HEK293 (cell line): ENCODE data around the gene LMO4.

Experiments
- CTCF ChIA-PET: fragments of 350-600 bp; formaldehyde crosslinking; extraction: SDS; loops from one replicate; lab custom pipeline; 2021; ENCODE audit warnings: antibody characterized with exemption; lab: Yijun Ruan, JAX
- POLR2A ChIA-PET: fragments of 300-600 bp; formaldehyde crosslinking; extraction: SDS; loops from one replicate; lab custom pipeline; 2020; ENCODE audit warnings: antibody characterized with exemption, inconsistent platforms; lab: Yijun Ruan, JAX
- H3K27ac ChIP-seq: fragments of 200-500 bp; sonication (Bioruptor generic); 2 replicates; pipeline ENCODE4 v1.5.1; 2014; ENCODE audit warnings: low read depth, low read length, control low read depth, inconsistent platforms; ENCODE audit errors: extremely low read depth
- H3K36me3 ChIP-seq, 2 experiments: fragments of 200-500 bp in 1 of 2; sonication (Bioruptor generic) in 1 of 2; 1 replicate in 1 of 2; 2 replicates in 1 of 2; pipeline ENCODE4 v1.5.1; 2014 to 2017; ENCODE audit warnings: inconsistent platforms in 2 of 2, low read length in 2 of 2; ENCODE audit not compliant: control insufficient read depth in 2 of 2, insufficient read depth in 1 of 2
- H3K4me1 ChIP-seq: fragments of 200-500 bp; sonication (Bioruptor generic); 2 replicates; pipeline ENCODE4 v1.5.1; 2014; ENCODE audit warnings: mild to moderate bottlenecking, low read length, inconsistent platforms; ENCODE audit not compliant: control insufficient read depth, insufficient read depth
- H3K4me3 ChIP-seq: 2 replicates; pipeline ENCODE4 v1.5.1; 2011; ENCODE audit warnings: low read depth, mild to moderate bottlenecking, control low read depth, low read length, moderate library complexity
- H3K9me3 ChIP-seq: fragments of 200-500 bp; sonication (Bioruptor generic); 2 replicates; pipeline ENCODE4 v1.5.1; 2014; ENCODE audit warnings: low read depth, low read length, inconsistent platforms; ENCODE audit not compliant: control insufficient read depth, insufficient read depth
- GLIS1 ChIP-seq: fragments of 450-650 bp; formaldehyde crosslinking; IDR thresholded peaks from 2 replicates; pipeline ENCODE4 v1.5.1; 2016; ENCODE audit warnings: missing biosample characterization, missing genetic modification characterization
- KLF10 ChIP-seq: fragments of 450-650 bp; IDR thresholded peaks from 2 replicates; pipeline ENCODE4 v1.5.1; 2018; ENCODE audit warnings: missing biosample characterization, mild to moderate bottlenecking, missing genetic modification characterization
- KLF9 ChIP-seq: fragments of 450-650 bp; formaldehyde crosslinking; IDR thresholded peaks from 2 replicates; pipeline ENCODE4 v1.5.1; 2016; ENCODE audit warnings: missing biosample characterization, missing genetic modification characterization, low read depth
- MEIS1 ChIP-seq: sonication (generic); formaldehyde crosslinking; IDR thresholded peaks from 2 replicates; pipeline ENCODE4 v1.8.1; 2022; ENCODE audit warnings: missing genetic modification reagents, mild to moderate bottlenecking, borderline replicate concordance
- MZF1 ChIP-seq: fragments of 450-650 bp; formaldehyde crosslinking; IDR thresholded peaks from 2 replicates; pipeline ENCODE4 v1.5.1; 2017; ENCODE audit warnings: missing biosample characterization, missing genetic modification characterization, borderline replicate concordance
- ZFHX2 ChIP-seq: fragments of 450-650 bp; formaldehyde crosslinking; conservative IDR thresholded peaks from 2 replicates; pipeline ENCODE4 v1.5.1; 2016; ENCODE audit warnings: missing biosample characterization, missing genetic modification characterization
- ZFP37 ChIP-seq: fragments of 450-650 bp; formaldehyde crosslinking; IDR thresholded peaks from 2 replicates; pipeline ENCODE4 v1.5.1; 2016; ENCODE audit warnings: missing biosample characterization, missing genetic modification characterization
- ZIC2 ChIP-seq: fragments of 450-650 bp; formaldehyde crosslinking; IDR thresholded peaks from 2 replicates; pipeline ENCODE4 v1.5.1; 2016; ENCODE audit warnings: missing biosample characterization, missing genetic modification characterization
- ZNF10 ChIP-seq: fragments of 450-650 bp; formaldehyde crosslinking; IDR thresholded peaks from 2 replicates; pipeline ENCODE4 v1.5.1; 2017; ENCODE audit warnings: missing biosample characterization, missing genetic modification characterization
- ZNF112 ChIP-seq: fragments of 450-650 bp; formaldehyde crosslinking; IDR thresholded peaks from 2 replicates; pipeline ENCODE4 v1.5.0; 2017; ENCODE audit warnings: missing biosample characterization, missing genetic modification characterization
- ZNF138 ChIP-seq: fragments of 450-650 bp; formaldehyde crosslinking; IDR thresholded peaks from 2 replicates; pipeline ENCODE4 v1.5.1; 2016; ENCODE audit warnings: missing biosample characterization, missing genetic modification characterization, borderline replicate concordance
- ZNF140 ChIP-seq: fragments of 450-650 bp; formaldehyde crosslinking; IDR thresholded peaks from 2 replicates; pipeline ENCODE4 v1.5.1; 2016; ENCODE audit warnings: missing biosample characterization, missing genetic modification characterization
- ZNF146 ChIP-seq: fragments of 450-650 bp; formaldehyde crosslinking; IDR thresholded peaks from 2 replicates; pipeline ENCODE4 v1.5.1; 2016; ENCODE audit warnings: missing biosample characterization, missing genetic modification characterization
- ZNF175 ChIP-seq: fragments of 450-650 bp; formaldehyde crosslinking; IDR thresholded peaks from 2 replicates; pipeline ENCODE4 v1.5.1; 2016; ENCODE audit warnings: missing biosample characterization, missing genetic modification characterization
- ZNF202 ChIP-seq: fragments of 450-650 bp; formaldehyde crosslinking; IDR thresholded peaks from 2 replicates; pipeline ENCODE4 v1.5.1; 2016; ENCODE audit warnings: missing biosample characterization, missing genetic modification characterization, borderline replicate concordance
- ZNF335 ChIP-seq: fragments of 450-650 bp; formaldehyde crosslinking; conservative IDR thresholded peaks from 2 replicates; pipeline ENCODE4 v1.5.1; 2016; ENCODE audit warnings: missing biosample characterization, missing genetic modification characterization
- ZNF529 ChIP-seq: fragments of 450-650 bp; formaldehyde crosslinking; IDR thresholded peaks from 2 replicates; pipeline ENCODE4 v1.5.1; 2017; ENCODE audit warnings: missing genetic modification characterization, missing biosample characterization; ENCODE audit not compliant: insufficient replicate concordance
- ZNF544 ChIP-seq: fragments of 450-650 bp; formaldehyde crosslinking; IDR thresholded peaks from 2 replicates; pipeline ENCODE4 v1.5.0; 2017; ENCODE audit warnings: missing biosample characterization, missing genetic modification characterization
- ZNF654 ChIP-seq: fragments of 450-650 bp; formaldehyde crosslinking; IDR thresholded peaks from 2 replicates; pipeline ENCODE4 v1.5.1; 2016; ENCODE audit warnings: low read depth, missing biosample characterization, missing genetic modification characterization
- ZNF660 ChIP-seq: fragments of 450-650 bp; IDR thresholded peaks from 2 replicates; pipeline ENCODE4 v1.5.1; 2018; ENCODE audit warnings: missing biosample characterization, mild to moderate bottlenecking, missing genetic modification characterization
- ZNF707 ChIP-seq: fragments of 450-650 bp; formaldehyde crosslinking; IDR thresholded peaks from 2 replicates; pipeline ENCODE4 v1.5.1; 2016; ENCODE audit warnings: missing biosample characterization, missing genetic modification characterization
- ZNF776 ChIP-seq: fragments of 450-650 bp; formaldehyde crosslinking; IDR thresholded peaks from 2 replicates; pipeline ENCODE4 v1.5.0; 2017; ENCODE audit warnings: missing biosample characterization, missing genetic modification characterization, borderline replicate concordance
- TF ChIP-seq, protein P1 (sequence below): fragments of 450-650 bp; formaldehyde crosslinking; IDR thresholded peaks from 2 replicates; pipeline ENCODE4 v1.5.0; 2017; ENCODE audit warnings: missing biosample characterization, missing genetic modification characterization, borderline replicate concordance
- TF ChIP-seq, protein P2 (sequence below): fragments of 450-650 bp; formaldehyde crosslinking; IDR thresholded peaks from 2 replicates; pipeline ENCODE4 v1.5.1; 2016; ENCODE audit warnings: missing biosample characterization, missing genetic modification characterization
- TF ChIP-seq, protein P3 (sequence below): fragments of 450-650 bp; formaldehyde crosslinking; IDR thresholded peaks from 2 replicates; pipeline ENCODE4 v1.5.1; 2016; ENCODE audit warnings: missing biosample characterization, missing genetic modification characterization
- TF ChIP-seq, protein P4 (sequence below): fragments of 450-650 bp; formaldehyde crosslinking; IDR thresholded peaks from 2 replicates; pipeline ENCODE4 v1.5.1; 2016; ENCODE audit warnings: missing biosample characterization, missing genetic modification characterization
- TF ChIP-seq, protein P5 (sequence below): fragments of 450-650 bp; formaldehyde crosslinking; IDR thresholded peaks from 2 replicates; pipeline ENCODE4 v1.5.1; 2016; ENCODE audit warnings: missing biosample characterization, missing genetic modification characterization

The LMO4 gene

DNA sequence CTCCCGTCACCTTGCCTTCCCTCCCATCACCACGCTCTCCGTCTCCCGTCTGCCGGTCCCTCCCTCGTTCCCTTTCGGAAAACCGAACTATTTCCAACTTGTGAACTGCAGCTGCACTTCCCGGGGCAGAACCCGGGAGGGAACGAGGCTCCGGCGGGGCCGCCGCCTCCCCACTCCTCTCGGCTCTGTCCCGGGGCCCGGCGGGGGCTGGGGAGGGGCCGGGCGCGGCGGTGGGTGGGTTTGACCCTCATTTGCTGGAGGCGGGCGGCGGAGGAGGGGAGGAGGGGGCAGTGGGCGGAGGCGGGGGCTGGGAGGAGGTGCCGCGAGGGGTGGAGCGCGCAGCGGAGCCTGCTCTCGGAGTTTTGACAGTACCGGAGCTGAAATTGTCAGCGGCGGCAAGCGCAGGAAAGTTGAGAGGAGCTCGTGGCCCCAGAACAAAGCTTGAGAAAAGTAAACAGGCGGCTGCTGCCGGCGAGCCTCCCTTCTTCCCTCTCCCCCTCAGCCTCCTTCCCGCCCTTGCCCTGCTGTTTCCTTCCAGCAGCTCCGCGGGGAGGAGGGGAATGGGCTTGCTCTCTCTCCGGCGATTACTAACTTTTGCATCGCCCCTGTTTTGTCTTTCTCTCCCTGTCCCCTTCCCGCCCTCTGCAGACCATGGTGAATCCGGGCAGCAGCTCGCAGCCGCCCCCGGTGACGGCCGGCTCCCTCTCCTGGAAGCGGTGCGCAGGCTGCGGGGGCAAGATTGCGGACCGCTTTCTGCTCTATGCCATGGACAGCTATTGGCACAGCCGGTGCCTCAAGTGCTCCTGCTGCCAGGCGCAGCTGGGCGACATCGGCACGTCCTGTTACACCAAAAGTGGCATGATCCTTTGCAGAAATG lies 2.9 kb downstream of the LMO4 start:
- Histone ChIP-seq H3K36me3 (peaks cover 7 to 18% of the 10 kb centered on the region in 2 experiments; a peak in 2 of 3 replicates), H3K4me1 (peaks cover 20% of the 10 kb centered on the region), H3K9me3 (no peaks in the 10 kb centered on the region), H3K27ac (peak overlapping the region; percentile 94), H3K4me3 (peak overlapping the region; percentile 73)
- CTCF ChIA-PET = interaction anchor here (0.6 to 0.8 kb wide), 2 partner anchors 38 to 143 kb away, joined by 3 to 4 read pairs; no protein-coding TSS in a partner anchor
- POLR2A ChIA-PET = interaction anchor here (0.6 to 1.9 kb wide), 2 partner anchors 627 to 1353 kb away, joined by 4 to 6 read pairs; partner anchors contain the start of gene PKN2
- peak; percentile 57; the same call in 1 of the 2 replicates for TF ChIP-seq GLIS1 (tag by site-specific recombination)
- TF ChIP-seq, protein P1, sequence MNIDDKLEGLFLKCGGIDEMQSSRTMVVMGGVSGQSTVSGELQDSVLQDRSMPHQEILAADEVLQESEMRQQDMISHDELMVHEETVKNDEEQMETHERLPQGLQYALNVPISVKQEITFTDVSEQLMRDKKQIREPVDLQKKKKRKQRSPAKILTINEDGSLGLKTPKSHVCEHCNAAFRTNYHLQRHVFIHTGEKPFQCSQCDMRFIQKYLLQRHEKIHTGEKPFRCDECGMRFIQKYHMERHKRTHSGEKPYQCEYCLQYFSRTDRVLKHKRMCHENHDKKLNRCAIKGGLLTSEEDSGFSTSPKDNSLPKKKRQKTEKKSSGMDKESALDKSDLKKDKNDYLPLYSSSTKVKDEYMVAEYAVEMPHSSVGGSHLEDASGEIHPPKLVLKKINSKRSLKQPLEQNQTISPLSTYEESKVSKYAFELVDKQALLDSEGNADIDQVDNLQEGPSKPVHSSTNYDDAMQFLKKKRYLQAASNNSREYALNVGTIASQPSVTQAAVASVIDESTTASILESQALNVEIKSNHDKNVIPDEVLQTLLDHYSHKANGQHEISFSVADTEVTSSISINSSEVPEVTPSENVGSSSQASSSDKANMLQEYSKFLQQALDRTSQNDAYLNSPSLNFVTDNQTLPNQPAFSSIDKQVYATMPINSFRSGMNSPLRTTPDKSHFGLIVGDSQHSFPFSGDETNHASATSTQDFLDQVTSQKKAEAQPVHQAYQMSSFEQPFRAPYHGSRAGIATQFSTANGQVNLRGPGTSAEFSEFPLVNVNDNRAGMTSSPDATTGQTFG = no peak
- no peak for TF ChIP-seq ZNF202 (tag by site-specific recombination)
- no peak for TF ChIP-seq ZNF707 (tag by site-specific recombination)
- no peak for TF ChIP-seq ZNF175 (tag by site-specific recombination)
- TF ChIP-seq, protein P2, sequence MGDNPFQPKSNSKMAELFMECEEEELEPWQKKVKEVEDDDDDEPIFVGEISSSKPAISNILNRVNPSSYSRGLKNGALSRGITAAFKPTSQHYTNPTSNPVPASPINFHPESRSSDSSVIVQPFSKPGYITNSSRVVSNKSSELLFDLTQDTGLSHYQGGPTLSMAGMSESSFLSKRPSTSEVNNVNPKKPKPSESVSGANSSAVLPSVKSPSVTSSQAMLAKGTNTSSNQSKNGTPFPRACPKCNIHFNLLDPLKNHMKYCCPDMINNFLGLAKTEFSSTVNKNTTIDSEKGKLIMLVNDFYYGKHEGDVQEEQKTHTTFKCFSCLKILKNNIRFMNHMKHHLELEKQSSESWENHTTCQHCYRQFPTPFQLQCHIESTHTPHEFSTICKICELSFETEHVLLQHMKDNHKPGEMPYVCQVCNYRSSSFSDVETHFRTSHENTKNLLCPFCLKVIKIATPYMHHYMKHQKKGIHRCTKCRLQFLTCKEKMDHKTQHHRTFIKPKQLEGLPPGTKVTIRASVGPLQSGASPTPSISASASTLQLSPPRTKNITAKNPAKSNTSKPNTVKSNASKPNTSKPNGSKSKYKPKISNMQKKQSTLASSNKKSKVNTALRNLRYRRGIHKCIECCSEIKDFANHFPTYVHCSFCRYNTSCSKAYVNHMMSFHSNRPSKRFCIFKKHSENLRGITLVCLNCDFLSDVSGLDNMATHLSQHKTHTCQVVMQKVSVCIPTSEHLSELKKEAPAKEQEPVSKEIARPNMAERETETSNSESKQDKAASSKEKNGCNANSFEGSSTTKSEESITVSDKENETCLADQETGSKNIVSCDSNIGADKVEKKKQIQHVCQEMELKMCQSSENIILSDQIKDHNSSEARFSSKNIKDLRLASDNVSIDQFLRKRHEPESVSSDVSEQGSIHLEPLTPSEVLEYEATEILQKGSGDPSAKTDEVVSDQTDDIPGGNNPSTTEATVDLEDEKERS (tag by site-specific recombination) = no peak
- peak; percentile 46 for TF ChIP-seq ZNF335
- peak; percentile 60 for TF ChIP-seq KLF9 (tag by site-specific recombination)
- TF ChIP-seq, protein P3, sequence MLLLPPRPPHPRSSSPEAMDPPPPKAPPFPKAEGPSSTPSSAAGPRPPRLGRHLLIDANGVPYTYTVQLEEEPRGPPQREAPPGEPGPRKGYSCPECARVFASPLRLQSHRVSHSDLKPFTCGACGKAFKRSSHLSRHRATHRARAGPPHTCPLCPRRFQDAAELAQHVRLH (tag by site-specific recombination) = no peak
- TF ChIP-seq, protein P4, sequence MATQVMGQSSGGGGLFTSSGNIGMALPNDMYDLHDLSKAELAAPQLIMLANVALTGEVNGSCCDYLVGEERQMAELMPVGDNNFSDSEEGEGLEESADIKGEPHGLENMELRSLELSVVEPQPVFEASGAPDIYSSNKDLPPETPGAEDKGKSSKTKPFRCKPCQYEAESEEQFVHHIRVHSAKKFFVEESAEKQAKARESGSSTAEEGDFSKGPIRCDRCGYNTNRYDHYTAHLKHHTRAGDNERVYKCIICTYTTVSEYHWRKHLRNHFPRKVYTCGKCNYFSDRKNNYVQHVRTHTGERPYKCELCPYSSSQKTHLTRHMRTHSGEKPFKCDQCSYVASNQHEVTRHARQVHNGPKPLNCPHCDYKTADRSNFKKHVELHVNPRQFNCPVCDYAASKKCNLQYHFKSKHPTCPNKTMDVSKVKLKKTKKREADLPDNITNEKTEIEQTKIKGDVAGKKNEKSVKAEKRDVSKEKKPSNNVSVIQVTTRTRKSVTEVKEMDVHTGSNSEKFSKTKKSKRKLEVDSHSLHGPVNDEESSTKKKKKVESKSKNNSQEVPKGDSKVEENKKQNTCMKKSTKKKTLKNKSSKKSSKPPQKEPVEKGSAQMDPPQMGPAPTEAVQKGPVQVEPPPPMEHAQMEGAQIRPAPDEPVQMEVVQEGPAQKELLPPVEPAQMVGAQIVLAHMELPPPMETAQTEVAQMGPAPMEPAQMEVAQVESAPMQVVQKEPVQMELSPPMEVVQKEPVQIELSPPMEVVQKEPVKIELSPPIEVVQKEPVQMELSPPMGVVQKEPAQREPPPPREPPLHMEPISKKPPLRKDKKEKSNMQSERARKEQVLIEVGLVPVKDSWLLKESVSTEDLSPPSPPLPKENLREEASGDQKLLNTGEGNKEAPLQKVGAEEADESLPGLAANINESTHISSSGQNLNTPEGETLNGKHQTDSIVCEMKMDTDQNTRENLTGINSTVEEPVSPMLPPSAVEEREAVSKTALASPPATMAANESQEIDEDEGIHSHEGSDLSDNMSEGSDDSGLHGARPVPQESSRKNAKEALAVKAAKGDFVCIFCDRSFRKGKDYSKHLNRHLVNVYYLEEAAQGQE (tag by site-specific recombination) = 0 out of 2 replicates have a peak, but pooled peaks have one; percentile 10
- TF ChIP-seq ZNF10 = peak; percentile 83
- no peak for TF ChIP-seq ZFP37 (tag by site-specific recombination)
- TF ChIP-seq ZNF654 (tag by site-specific recombination) = no peak
- TF ChIP-seq ZIC2 = peak; percentile 38; the same call in 1 of the 2 replicates
- TF ChIP-seq ZNF544 (tag by site-specific recombination) = no peak
- TF ChIP-seq ZNF112 (tag by site-specific recombination) = no peak
- TF ChIP-seq ZNF776 = no peak
- TF ChIP-seq ZNF660 (tag by site-specific recombination) = peak; percentile 12; the same call in 1 of the 2 replicates
- no peak for TF ChIP-seq ZNF529 (tag by site-specific recombination)
- no peak for TF ChIP-seq ZNF138 (tag by site-specific recombination)
- TF ChIP-seq ZNF140 (tag by site-specific recombination) = no peak
- TF ChIP-seq ZNF146 (tag by site-specific recombination) = no peak
- no peak for TF ChIP-seq MEIS1 (CRISPR knock-in tag)
- TF ChIP-seq ZFHX2 (tag by site-specific recombination) = peak; percentile 79
- no peak for TF ChIP-seq MZF1
- TF ChIP-seq, protein P5, sequence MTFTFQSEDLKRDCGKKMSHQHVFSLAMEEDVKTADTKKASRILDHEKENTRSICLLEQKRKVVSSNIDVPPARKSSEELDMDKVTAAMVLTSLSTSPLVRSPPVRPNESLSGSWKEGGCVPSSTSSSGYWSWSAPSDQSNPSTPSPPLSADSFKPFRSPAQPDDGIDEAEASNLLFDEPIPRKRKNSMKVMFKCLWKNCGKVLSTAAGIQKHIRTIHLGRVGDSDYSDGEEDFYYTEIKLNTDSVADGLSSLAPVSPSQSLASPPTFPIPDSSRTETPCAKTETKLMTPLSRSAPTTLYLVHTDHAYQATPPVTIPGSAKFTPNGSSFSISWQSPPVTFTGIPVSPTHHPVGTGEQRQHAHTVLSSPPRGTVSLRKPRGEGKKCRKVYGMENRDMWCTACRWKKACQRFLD (tag by site-specific recombination) = no peak
- TF ChIP-seq KLF10 (tag by site-specific recombination) = peak; percentile 95
